Astrocyte (in vitro differentiated cells and primary cell): ENCODE data around the gene WAS.

ENCODE experiments used
- EZH2 ChIP-seq: IDR thresholded peaks from 2 replicates; pipeline ENCODE4 v1.6.1; 2012; ENCODE audit warnings: mild to moderate bottlenecking, low read length, inconsistent platforms; ENCODE audit not compliant: insufficient read depth
- TF ChIP-seq, protein P1 (sequence below): IDR thresholded peaks from 2 replicates; pipeline ENCODE4 v1.5.1; 2011; ENCODE audit warnings: low read depth, mild to moderate bottlenecking, inconsistent platforms, low read length, moderate library complexity; ENCODE audit not compliant: insufficient read depth

DNA sequence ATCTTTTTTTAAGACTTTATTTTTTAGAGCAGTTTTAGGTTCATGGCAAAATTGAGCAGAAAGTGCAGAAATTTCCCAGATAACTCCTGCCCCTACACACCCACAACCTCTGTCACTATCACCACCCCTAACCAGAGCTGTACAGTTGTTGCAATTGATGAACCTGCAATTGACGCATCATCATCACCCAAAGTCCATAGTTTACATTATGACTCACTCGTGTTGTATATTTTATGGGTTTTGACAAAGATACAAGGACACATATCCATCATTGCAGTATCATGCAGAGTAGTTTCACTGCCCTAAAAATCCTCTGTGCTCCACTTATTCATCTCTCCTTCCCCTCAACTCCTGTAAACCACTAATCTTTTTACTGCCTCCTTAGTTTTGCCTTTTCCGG is 34.5 kb upstream of the WAS start:
- TF ChIP-seq, protein P1, sequence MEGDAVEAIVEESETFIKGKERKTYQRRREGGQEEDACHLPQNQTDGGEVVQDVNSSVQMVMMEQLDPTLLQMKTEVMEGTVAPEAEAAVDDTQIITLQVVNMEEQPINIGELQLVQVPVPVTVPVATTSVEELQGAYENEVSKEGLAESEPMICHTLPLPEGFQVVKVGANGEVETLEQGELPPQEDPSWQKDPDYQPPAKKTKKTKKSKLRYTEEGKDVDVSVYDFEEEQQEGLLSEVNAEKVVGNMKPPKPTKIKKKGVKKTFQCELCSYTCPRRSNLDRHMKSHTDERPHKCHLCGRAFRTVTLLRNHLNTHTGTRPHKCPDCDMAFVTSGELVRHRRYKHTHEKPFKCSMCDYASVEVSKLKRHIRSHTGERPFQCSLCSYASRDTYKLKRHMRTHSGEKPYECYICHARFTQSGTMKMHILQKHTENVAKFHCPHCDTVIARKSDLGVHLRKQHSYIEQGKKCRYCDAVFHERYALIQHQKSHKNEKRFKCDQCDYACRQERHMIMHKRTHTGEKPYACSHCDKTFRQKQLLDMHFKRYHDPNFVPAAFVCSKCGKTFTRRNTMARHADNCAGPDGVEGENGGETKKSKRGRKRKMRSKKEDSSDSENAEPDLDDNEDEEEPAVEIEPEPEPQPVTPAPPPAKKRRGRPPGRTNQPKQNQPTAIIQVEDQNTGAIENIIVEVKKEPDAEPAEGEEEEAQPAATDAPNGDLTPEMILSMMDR = no peak
- TF ChIP-seq EZH2 = no peak
